ENCODE results near the gene EIPR1. TPM values are rescaled to one million over a fixed set of nuclear protein-coding genes. Genes with fewer than 3 reads are reported as not detected.

The EIPR1 gene
- total and polyA plus RNA-seq, 10 of the 15 experiments (the other 5 are each of a cell fraction or from before 2014, with no cell fraction given) = 23.6 to 61.2 (median 42.2) TPM

- intact Hi-C loops (cut with micrococcal nuclease; ENCODE audit: unreplicated experiment) = no loop called here
- Histone ChIP-seq H3K4me3 (no peak overlapping the region), H3K9ac (ENCODE audit: control insufficient read depth, insufficient read depth, low read length) (no peak overlapping the region), H4K20me1 (ENCODE audit: control insufficient read depth, insufficient read depth) (no peaks in the 10 kb centered on the region), H3K9me3 (replicated peaks; ENCODE audit: control insufficient read depth, insufficient read depth, low read length) (no peaks in the 10 kb centered on the region; the same call in 2 of the 3 replicates), H2AFZ (ENCODE audit: control insufficient read depth, low read depth, low read length) (no peak overlapping the region), H3K36me3 (ENCODE audit: control insufficient read depth in 2 of 2, insufficient read depth in 2 of 2, low read length in 1 of 2) (peaks cover 12 to 19% of the 10 kb centered on the region in 2 experiments), H3K27ac (ENCODE audit: control insufficient read depth, insufficient read depth) (no peak overlapping the region), H3K79me2 (ENCODE audit: control insufficient read depth, insufficient read depth, low read length) (no peaks in the 10 kb centered on the region), H3K4me2 (ENCODE audit: control insufficient read depth, insufficient read depth) (no peak overlapping the region), H3K4me1 (ENCODE audit: control insufficient read depth, insufficient read depth, low read length) (no peaks in the 10 kb centered on the region), H3K27me3 (replicated peaks in 1 of 2; ENCODE audit: control insufficient read depth in 2 of 2, insufficient read depth in 2 of 2, low read length in 1 of 2) (no peaks in the 10 kb centered on the region)
- SMC1A ChIA-PET (ENCODE audit: uncharacterized antibody, unreplicated experiment) = no interaction called here
- DNase-seq (ENCODE audit: low read depth, low spot score) (no peak), FAIRE-seq (no peak), ATAC-seq (no peak)
- BruUV-seq (replicated peaks) = no TSS peak
- in situ Hi-C loops (cut with MboI) = no loop called here
- 93% methylated on average over 24 of the region's 24 CpGs for WGBS (ENCODE audit: insufficient coverage, insufficient replicate concordance, low lambda C conversion rate, missing lambda C conversion rate)
- RAD21 ChIA-PET (ENCODE audit: unreplicated experiment) = no interaction called here
- CTCF ChIA-PET = no interaction called here
- POLR2A ChIA-PET = no interaction called here
- TF ChIP-seq PKNOX1 (IDR thresholded peaks at IDR 0.05) (no peak), NFYB (IDR thresholded peaks at IDR 0.05; ENCODE audit: insufficient read depth, low read depth, low read length) (no peak), RCOR1 (conservative IDR thresholded peaks at IDR 0.05; ENCODE audit: low read depth, low read length) (no peak), MYC (IDR thresholded peaks at IDR 0.05; ENCODE audit: insufficient read depth, insufficient read length, insufficient replicate concordance, low read length, severe bottlenecking) (no peak), NKRF (conservative IDR thresholded peaks at IDR 0.05) (no peak), CEBPZ (IDR thresholded peaks at IDR 0.05; ENCODE audit: low read depth, low read length) (no peak), BRCA1 (IDR thresholded peaks at IDR 0.05; ENCODE audit: low read depth, low read length) (no peak), RAD21 (IDR thresholded peaks at IDR 0.05; ENCODE audit: insufficient read depth, low read depth, low read length) (no peak), NR2C2 (IDR thresholded peaks at IDR 0.05; ENCODE audit: borderline replicate concordance, control insufficient read depth, insufficient read length, low read depth) (no peak), SUPT20H (IDR thresholded peaks at IDR 0.05; ENCODE audit: borderline replicate concordance, control insufficient read depth, low read depth, low read length) (no peak), CBX3 (IDR thresholded peaks at IDR 0.05; ENCODE audit: borderline replicate concordance, low read depth) (no peak)
Observed at GRCh38 chr2:3334392-3335345, 42.9 kb downstream of the EIPR1 start.
